Pancreas (tissue), 10 donors: ENCODE results near the gene DMD. TPM values are rescaled to one million over a fixed set of nuclear protein-coding genes. Genes with fewer than 3 reads are reported as not detected.
"Not testable (repeated sequence)": the region's sequence is repeated elsewhere in the genome, so short reads cannot be mapped to it uniquely, and the experiment has no call there.

ENCODE experiments used
- ATAC-seq, 4 donors: fragments of 200-7000 bp; cut with Tn5 transposase; one replicate each; pipeline versions ENCODE4 v1.8.0 to v1.9.1; 2020; ENCODE audit warnings: mild to moderate bottlenecking in 4 of 4, moderate library complexity in 4 of 4
- DNase-seq, 6 donors: peaks; one replicate each; pipeline ENCODE4 v3.0.0-alpha.2; 2020
- FAIRE-seq: peaks from 2 replicates; lab custom pipeline; 2012; peaks lifted over from hg19 to GRCh38; lab: Jason Lieb, UNC
- H3K27ac ChIP-seq, 4 donors: fragments of 200-600 bp; sonication (generic); 1 replicate in 3 of 4; 2 replicates in 1 of 4; pipeline versions ENCODE4 v1.5.0 to v1.8.0; 2020
- H3K27me3 ChIP-seq, 4 donors: fragments of 200-600 bp; one replicate each; pipeline ENCODE4 v1.8.0; 2021
- H3K36me3 ChIP-seq, 3 donors: fragments of 200-600 bp; sonication (generic) in 1 of 3; one replicate each; pipeline versions ENCODE4 v1.5.0 to v1.8.0; 2020 to 2021
- H3K4me1 ChIP-seq, 3 donors: fragments of 200-600 bp; one replicate each; pipeline ENCODE4 v1.8.0; 2021
- H3K4me3 ChIP-seq, 4 donors: fragments of 200-600 bp; sonication (generic) in 2 of 4; one replicate each; pipeline versions ENCODE4 v1.5.0 to v1.8.0; 2020 to 2021
- H3K9me3 ChIP-seq, 4 donors: fragments of 200-600 bp; one replicate each; pipeline ENCODE4 v1.8.0; 2021
- WGBS, 2 donors: extraction: QIAGEN DNeasy Blood & Tissue Kit; methylation state at CpG; one replicate each; pipeline ENCODE4 v1.1.7; 2013; 5-methylcytosine and 5-hydroxymethylcytosine counted together
- intact Hi-C, 3 donors: fragments of 100-400 bp; cut with DNase I; formaldehyde crosslinking; loops; one replicate each; pipeline versions ENCODE4 v1.11.1 to v1.14.2; 2022
- polyA plus RNA-seq, 2 donors: library from polyadenylated mRNA; stranded (reverse); fragments of 200-250 nt; gene quantifications; one replicate each; pipeline ENCODE4 v1.2.3, GENCODE V29; 2013
- total RNA-seq, 6 donors: library from RNA; stranded (reverse); fragmentation: NEBNext Ultra II Directional in 4 of 6; extraction: Animal tissue kit (Norgen Biotek cat#: 25700) in 4 of 6; gene quantifications; one replicate each; pipeline versions ENCODE4 v1.2.1 to v1.2.4, GENCODE V29; 2021 to 2023
- TF ChIP-seq, protein P1 (sequence below), 4 donors: fragments of 200-600 bp; sonication (generic) in 3 of 4; IDR thresholded peaks; one replicate each; pipeline versions ENCODE4 v1.5.0 to v1.8.0; 2021; ENCODE audit warnings: antibody characterized with exemption in 4 of 4
- donor health status: healthy with polysubstance abuse.
- donor health status: DM: no; HTN: no; CAD: no; lungs with moderate emphysema.
- donor health status: DM: no; HTN: no; CAD: no.
- donor health status: control.
- donor health status: control.
- donor health status: Bipolar disorder and iron deficiency.
- donor health status: DM: yes; HTN: yes; CAD: no.
- donor health status: DM: no; HTN: no; CAD: no.
- donor health status: DM: no; HTN: no; CAD: no.
- donor health status: DM: yes; HTN: yes; CAD: no.

Gene DMD
- total and polyA plus RNA-seq, 8 donors, result 9.1 to 46.5 (median 32.1) TPM

DNA sequence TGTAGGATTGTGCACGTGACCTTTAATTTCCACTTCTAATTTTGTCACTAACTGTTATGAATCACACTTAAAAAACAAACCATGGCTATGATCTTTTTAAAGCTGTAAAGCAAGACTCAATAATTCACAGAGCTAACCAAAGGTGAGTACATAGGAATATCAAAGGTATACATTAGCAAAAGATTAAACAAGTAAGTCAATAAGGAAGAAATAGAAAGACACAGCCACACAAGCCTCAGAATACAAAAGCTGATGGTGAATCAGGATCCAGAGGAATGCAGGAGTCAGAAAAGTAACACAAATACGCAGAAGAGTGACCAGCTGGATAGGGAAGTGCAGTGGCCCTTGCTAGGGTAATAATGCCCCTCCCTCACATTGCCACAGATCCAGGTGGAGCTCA, 943.6 kb downstream of the DMD start:
- no peaks in the 10 kb centered on the region for H3K9me3 ChIP-seq
- H3K27ac ChIP-seq, result no peak overlapping the region
- TF ChIP-seq, protein P1, sequence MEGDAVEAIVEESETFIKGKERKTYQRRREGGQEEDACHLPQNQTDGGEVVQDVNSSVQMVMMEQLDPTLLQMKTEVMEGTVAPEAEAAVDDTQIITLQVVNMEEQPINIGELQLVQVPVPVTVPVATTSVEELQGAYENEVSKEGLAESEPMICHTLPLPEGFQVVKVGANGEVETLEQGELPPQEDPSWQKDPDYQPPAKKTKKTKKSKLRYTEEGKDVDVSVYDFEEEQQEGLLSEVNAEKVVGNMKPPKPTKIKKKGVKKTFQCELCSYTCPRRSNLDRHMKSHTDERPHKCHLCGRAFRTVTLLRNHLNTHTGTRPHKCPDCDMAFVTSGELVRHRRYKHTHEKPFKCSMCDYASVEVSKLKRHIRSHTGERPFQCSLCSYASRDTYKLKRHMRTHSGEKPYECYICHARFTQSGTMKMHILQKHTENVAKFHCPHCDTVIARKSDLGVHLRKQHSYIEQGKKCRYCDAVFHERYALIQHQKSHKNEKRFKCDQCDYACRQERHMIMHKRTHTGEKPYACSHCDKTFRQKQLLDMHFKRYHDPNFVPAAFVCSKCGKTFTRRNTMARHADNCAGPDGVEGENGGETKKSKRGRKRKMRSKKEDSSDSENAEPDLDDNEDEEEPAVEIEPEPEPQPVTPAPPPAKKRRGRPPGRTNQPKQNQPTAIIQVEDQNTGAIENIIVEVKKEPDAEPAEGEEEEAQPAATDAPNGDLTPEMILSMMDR (IDR thresholded peaks at IDR 0.05), result no peak
- H3K27me3 ChIP-seq, result no peaks in the 10 kb centered on the region
- intact Hi-C loops, result no loop called here
- no peaks in the 10 kb centered on the region for H3K4me1 ChIP-seq
- FAIRE-seq (peak; percentile 43), ATAC-seq (no peak), DNase-seq (no peak)
- no peaks in the 10 kb centered on the region for H3K36me3 ChIP-seq
- 38 to 52% methylated on average over 2 of the region's 2 CpGs for WGBS, 2 donors
- H3K4me3 ChIP-seq, result no peak overlapping the region

DNA sequence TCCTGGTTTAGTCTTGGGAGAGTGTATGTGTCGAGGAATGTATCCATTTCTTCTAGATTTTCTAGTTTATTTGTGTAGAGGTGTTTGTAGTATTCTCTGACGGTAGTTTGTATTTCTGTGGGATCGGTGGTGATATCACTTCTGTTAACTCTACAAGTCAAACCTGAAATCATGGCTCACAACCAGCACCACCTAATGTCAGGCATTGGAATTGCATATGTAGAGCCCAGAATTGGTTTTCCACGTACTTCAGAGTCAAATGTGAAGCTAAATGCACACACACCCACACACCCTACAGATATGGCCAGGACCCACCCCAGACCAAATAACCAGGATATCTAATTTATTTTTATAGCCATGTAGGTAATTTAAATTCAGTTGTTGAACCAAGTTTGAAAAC, 964.7 kb downstream of the DMD start:
- H3K4me1 ChIP-seq, intact Hi-C loops, H3K36me3 ChIP-seq, H3K27ac ChIP-seq, H3K4me3 ChIP-seq, H3K9me3 ChIP-seq, FAIRE-seq: not testable (repeated sequence)
- H3K27me3 ChIP-seq, result peaks cover 0 to 16% (median 0%) of the 10 kb centered on the region in 4 donors
- TF ChIP-seq, protein P1 (IDR thresholded peaks at IDR 0.05), result peak in 1 of 4 donors; percentile 25
- ATAC-seq (peak in 1 of 4 donors; percentile 62), DNase-seq (peak in 1 of 6 donors; percentile 18)
- 24 to 26% methylated on average over 3 to 4 of the region's 4 CpGs for WGBS, 2 donors

DNA sequence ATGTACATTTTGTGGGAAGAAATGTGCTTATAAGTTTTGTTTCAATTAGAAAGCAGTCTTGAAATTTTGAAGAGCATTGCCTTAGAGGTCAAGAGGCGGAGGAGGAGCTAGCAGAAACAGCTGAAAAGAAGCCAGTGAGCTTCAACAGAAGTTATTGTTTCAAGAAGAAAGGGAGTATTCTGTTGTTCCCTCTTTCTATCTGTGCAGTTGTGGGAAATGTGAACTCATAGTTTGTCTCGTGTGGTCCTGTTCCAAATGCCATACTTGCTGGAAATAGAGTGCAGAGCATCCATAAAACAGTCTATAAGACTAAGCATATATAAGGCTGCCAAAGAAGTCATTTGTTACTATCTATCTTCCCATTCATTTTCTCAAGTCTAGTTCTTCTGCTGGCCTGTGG, 1015.7 kb downstream of the DMD start:
- Histone ChIP-seq H3K27me3 (peaks cover 0 to 12% (median 0%) of the 10 kb centered on the region in 4 donors), H3K4me3 (no peak overlapping the region), H3K4me1 (no peaks in the 10 kb centered on the region), H3K9me3 (no peaks in the 10 kb centered on the region), H3K36me3 (no peaks in the 10 kb centered on the region), H3K27ac (no peak overlapping the region)
- TF ChIP-seq, protein P1 (IDR thresholded peaks at IDR 0.05), result no peak
- WGBS, 2 donors, result 48 to 49% methylated on average over 2 of the region's 2 CpGs
- FAIRE-seq (no peak), ATAC-seq (no peak), DNase-seq (no peak)
- intact Hi-C loops, result no loop called here

DNA sequence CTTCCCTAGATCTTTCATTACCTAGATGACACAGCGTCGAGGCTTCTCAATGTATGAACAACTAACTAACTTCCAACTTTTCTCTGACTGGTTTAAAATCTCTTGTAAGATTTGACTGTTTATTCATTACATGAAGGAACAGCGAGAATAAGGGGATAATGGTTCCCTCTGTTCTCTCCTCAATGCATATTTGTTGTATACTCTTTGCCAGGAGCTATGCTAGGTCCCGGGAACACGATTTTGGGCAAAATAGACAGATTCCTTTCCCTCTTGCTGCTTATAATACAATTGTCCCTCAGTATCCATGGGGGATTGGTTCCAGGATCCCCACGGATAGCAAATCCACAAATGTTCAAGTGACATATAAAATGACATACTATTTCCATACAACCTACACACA, 1020.0 kb downstream of the DMD start:
- TF ChIP-seq, protein P1 (IDR thresholded peaks at IDR 0.05), result no peak
- Histone ChIP-seq H3K4me3 (no peak overlapping the region), H3K27me3 (peaks cover 0 to 20% (median 2%) of the 10 kb centered on the region in 4 donors), H3K9me3 (no peaks in the 10 kb centered on the region), H3K36me3 (no peaks in the 10 kb centered on the region), H3K4me1 (no peaks in the 10 kb centered on the region), H3K27ac (no peak overlapping the region)
- ATAC-seq (no peak), FAIRE-seq (no peak), DNase-seq (no peak)
- intact Hi-C loops, result no loop called here
- 72 to 75% methylated on average over 6 of the region's 6 CpGs for WGBS, 2 donors

DNA sequence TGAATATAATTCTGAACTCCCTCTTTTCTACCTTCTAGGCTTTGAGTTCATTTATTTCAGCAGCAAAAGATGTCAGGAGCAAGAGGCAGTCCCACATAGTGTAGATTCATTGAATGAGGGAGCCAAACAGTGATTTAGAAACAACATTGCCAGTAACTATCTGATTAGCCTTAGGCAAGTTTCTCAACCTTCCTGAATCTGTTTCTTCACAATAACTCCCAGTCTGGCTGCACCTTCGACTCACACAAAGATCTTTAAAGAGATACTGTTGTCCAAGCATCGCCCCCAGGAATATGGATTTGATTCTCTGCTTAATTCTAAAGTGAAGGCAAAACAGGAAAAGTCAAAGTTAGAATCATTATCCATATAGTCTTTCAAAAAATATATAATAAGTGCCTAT, 1026.2 kb downstream of the DMD start:
- Histone ChIP-seq H3K36me3 (no peaks in the 10 kb centered on the region), H3K4me3 (no peak overlapping the region), H3K27me3 (peaks cover 0 to 7% (median 3%) of the 10 kb centered on the region in 4 donors), H3K9me3 (no peaks in the 10 kb centered on the region), H3K27ac (no peak overlapping the region), H3K4me1 (no peaks in the 10 kb centered on the region)
- ATAC-seq (no peak), FAIRE-seq (no peak), DNase-seq (no peak)
- TF ChIP-seq, protein P1 (IDR thresholded peaks at IDR 0.05), result no peak
- 46 to 62% methylated on average over 2 of the region's 2 CpGs for WGBS, 2 donors
- intact Hi-C loops, result no loop called here
